Suprapubic skin (tissue), 3 donors: Measurements from ENCODE around the gene HDC.

ENCODE experiments used
- CTCF ChIP-seq, 2 donors: fragments of 200-600 bp in 1 of 2; fragments of 450-650 bp in 1 of 2; sonication (generic) in 1 of 2; IDR thresholded peaks; one replicate each; pipeline ENCODE4 v1.5.1; 2016 to 2019; ENCODE audit warnings: antibody characterized with exemption in 2 of 2, mild to moderate bottlenecking in 1 of 2, moderate library complexity in 1 of 2
- EP300 ChIP-seq: sonication (generic); formaldehyde crosslinking; IDR thresholded peaks from one replicate; pipeline ENCODE4 v1.6.1; 2017; ENCODE audit warnings: antibody characterized with exemption

GRCh38 chr15:50232791-50233190 is 32.7 kb downstream of the HDC start:
- no peak for TF ChIP-seq CTCF (IDR thresholded peaks at IDR 0.05)
- TF ChIP-seq EP300 = no peak
